Measurements from ENCODE around the gene KCTD1. TPM values are rescaled to one million over a fixed set of nuclear protein-coding genes. Genes with fewer than 3 reads are reported as not detected.

Gene KCTD1
- total and polyA plus RNA-seq, 10 of the 15 experiments (the other 5 are each of a cell fraction or from before 2014, with no cell fraction given), result 1.5 to 13.4 (median 5.5) TPM

GRCh38 chr18:26487437-26487836 is 60.9 kb downstream of the KCTD1 start (continued):
- TF ChIP-seq E2F8 (IDR thresholded peaks at IDR 0.05; ENCODE audit: low read depth, partially characterized antibody) (no peak), ZBTB4 (CRISPR knock-in tag; IDR thresholded peaks at IDR 0.05) (no peak), POU2F2 (IDR thresholded peaks at IDR 0.05; ENCODE audit: borderline replicate concordance, low read depth, low read length) (0 out of 3 replicates have a peak, but pooled peaks have one; percentile 11), NBN (IDR thresholded peaks at IDR 0.05) (no peak), SMC3 (IDR thresholded peaks at IDR 0.05; ENCODE audit: borderline replicate concordance, low read length) (no peak), TBL1XR1 (IDR thresholded peaks at IDR 0.05; ENCODE audit: low read depth, low read length) (no peak), BCL11A (IDR thresholded peaks at IDR 0.05; ENCODE audit: low read depth, low read length) (peak; percentile 69), CEBPZ (IDR thresholded peaks at IDR 0.05; ENCODE audit: low read depth, low read length) (no peak), PML (IDR thresholded peaks at IDR 0.05; ENCODE audit: low read length) (no peak), YBX1 (IDR thresholded peaks at IDR 0.05) (no peak), NFIC (IDR thresholded peaks at IDR 0.05; ENCODE audit: low read depth, low read length) (peak; percentile 41; the same call in 1 of the 2 replicates), TCF3 (IDR thresholded peaks at IDR 0.05; ENCODE audit: borderline replicate concordance, insufficient read depth, low read depth, low read length) (no peak), GATAD2B (conservative IDR thresholded peaks at IDR 0.05; ENCODE audit: low read depth) (no peak), BMI1 (IDR thresholded peaks at IDR 0.05; ENCODE audit: borderline replicate concordance) (no peak), SIN3A (IDR thresholded peaks at IDR 0.05; ENCODE audit: low read depth, low read length) (no peak), EP300 (IDR thresholded peaks at IDR 0.05; ENCODE audit: borderline replicate concordance in 1 of 2, control insufficient read depth in 1 of 2, low read depth in 2 of 2, low read length in 2 of 2) (peak in 1 of 2 experiments; percentile 75; a peak in 2 of 4 replicates), PKNOX1 (IDR thresholded peaks at IDR 0.05) (0 out of 2 replicates have a peak, but pooled peaks have one; percentile 16), ZNF217 (IDR thresholded peaks at IDR 0.05) (no peak), RAD51 (IDR thresholded peaks at IDR 0.05) (no peak), ZSCAN29 (IDR thresholded peaks at IDR 0.05) (no peak), MYB (IDR thresholded peaks at IDR 0.05; ENCODE audit: borderline replicate concordance, low read depth, low read length) (no peak), CBFB (IDR thresholded peaks at IDR 0.05; ENCODE audit: low read depth) (peak; percentile 42; the same call in 1 of the 2 replicates)
